Myocyte (in vitro differentiated cells): Measurements from ENCODE around the gene MRGPRG. TPM values are rescaled to one million over a fixed set of nuclear protein-coding genes. Genes with fewer than 3 reads are reported as not detected.

Experiments used
- DNase-seq: peaks from one replicate; pipeline ENCODE4 v3.0.0-alpha.2; 2012; ENCODE audit warnings: low read depth
- total RNA-seq: library from RNA; depleted of rRNA; stranded (reverse); fragments of >200 nt; gene quantifications from 2 replicates; pipeline ENCODE4 v1.2.3, GENCODE V29; 2014

MRGPRG gene
- total RNA-seq, 1 donor from 2014 or later: not detected

DNA sequence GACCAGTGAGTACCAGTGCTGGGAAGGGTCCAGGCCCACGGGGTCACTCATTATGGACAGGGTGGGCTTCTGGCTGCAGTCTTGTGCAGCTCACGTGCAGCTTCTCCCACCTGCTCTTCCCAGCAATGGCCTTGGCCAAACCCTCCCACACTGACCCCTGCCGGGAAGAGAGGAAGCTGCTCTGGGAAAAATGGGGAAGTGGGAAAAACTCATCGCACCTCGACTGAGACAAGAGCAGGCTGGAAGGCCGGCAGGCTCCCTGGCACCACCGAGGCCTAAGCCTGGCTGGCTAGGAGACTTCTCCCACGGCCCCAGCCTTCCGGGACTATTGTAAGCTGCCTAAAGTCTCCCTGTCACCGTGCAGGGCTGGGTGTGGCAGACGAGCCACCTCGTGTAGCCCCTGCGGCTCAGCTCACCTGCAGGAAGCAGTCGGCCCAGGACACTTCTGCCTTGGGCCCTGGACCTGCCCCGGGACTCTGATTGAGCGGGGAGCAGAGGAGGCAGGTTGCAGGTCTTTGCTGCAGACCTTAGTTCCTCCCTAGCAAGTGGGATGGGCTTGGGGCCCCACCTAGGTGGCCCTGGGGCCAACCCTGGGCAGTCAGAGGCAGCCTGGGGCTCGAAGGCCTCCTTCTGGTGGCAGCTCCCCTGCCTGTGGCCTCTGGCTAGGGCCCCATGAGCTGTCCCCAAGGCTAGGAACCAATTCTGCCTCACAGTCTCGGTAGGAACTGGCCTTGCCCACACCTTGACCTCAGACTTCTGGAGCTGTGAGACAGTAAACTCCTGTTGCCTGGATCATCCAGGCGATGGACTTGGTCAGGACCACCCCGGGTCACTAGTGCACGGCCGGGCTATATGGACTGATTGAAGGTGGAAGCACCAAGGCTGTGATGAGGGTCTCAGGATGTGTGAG lies 23.1 kb downstream of the MRGPRG start:
- DNase-seq: peak; percentile 43

DNA sequence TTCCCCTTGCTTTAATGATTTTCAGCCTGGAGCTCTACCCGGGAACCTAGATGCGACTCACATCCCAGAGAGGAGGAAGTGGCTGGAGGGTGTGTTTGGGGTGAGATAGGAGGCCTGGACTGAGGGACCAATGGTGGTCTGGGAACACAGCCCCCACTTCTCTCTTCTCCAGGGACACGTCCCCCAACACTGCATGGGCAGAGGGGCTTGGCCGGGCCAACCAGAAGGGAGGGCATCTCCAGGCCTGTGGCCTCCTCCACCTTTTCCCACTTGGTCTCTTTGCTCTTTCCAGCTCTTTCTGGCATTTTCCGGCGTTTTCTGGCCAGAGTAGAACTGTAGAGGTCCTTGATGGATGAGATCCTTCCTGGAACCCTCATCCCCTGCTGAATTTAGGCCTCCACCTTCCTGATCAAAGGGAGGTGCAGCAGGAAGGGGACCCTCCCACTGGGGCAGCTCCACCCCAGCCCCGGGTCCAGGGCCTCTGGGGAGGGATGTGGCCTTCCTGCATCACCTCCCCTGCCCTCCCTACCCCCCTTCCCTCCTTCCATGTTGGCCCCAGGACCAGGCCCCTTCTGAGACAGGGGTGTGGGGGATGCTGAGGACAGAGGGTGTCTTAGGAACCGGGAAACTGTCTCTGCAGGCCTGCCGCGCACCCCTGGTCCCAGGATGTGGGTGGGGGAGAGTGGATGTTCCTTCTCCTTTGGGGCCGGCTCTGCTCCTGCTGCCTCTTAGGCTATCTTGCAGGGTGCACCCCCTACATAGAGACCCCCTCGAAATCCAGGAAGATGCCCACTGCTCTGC lies 24.4 kb downstream of the MRGPRG start:
- no peak for DNase-seq

DNA sequence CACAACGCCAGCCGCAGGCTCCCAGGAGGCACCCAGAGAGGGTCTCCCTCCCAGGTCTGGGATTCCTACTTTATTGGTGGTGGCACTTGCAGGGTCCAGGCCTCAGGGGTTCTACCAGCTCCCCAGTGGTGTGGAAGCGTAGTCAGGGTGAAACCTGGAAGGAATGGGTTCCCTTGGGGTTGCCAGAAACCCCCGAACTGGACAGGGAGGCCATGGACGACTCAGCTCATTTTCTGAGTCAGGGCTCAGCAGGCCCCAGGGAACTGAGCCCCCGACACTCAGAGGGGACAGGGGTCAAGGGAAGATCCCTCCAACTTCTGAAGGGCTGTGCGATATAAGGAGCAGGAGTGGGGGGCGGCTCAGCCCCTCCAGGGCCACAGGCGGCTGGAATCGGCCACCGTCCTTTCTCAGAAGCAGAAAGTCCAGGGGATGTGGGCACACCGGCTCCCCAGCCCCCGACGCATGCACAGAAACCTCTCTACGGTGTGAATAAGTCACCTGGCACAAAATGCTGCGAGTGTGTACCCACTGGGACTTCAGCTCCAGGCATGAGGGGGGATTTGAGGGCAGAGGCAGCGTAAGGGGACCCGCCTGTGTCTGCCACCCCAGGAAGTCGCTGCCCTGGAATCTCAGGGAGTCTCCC lies 25.1 kb downstream of the MRGPRG start:
- no peak for DNase-seq

DNA sequence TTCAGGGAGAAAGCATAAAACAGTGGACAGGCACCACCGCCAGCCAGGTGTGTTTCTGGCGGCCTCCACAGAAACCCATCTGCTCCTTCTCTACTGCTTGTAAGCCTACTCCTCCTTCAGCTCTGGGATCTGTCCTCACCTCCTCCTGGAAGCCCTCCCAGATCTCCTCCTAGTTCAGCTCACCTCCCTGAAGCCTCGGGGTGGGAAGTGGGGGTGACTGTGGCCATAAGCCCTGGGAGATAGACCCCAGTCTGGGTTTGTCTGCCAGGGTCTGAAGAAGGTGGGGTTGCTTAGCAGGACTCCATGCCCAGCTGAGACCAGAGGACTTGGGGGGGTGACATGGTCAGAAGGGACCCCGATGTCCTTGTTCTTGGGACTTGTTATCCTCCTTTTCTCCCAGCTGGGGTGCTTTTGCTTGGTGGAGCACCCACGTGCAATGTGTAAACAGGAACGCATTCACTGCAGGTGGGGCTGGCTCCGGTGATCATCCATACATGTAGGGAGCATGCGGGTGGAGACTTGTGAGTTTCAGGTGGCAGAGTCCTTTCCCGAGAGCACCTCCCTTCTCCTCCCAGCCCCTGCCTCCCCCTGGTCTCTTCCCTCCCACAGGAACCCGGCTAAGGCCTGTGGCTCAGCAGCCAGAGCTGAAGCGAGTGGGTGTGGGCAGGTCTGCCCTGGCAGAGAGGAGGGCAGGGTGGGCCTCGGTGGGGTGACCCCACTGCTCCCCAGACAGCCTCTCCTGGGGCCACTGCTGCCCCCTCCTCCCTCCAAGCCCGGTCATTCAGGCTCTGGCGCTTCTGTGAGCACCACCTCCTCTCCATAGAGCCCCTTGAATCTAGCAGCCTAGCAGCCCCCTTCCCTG lies 25.9 kb downstream of the MRGPRG start:
- DNase-seq: no peak

DNA sequence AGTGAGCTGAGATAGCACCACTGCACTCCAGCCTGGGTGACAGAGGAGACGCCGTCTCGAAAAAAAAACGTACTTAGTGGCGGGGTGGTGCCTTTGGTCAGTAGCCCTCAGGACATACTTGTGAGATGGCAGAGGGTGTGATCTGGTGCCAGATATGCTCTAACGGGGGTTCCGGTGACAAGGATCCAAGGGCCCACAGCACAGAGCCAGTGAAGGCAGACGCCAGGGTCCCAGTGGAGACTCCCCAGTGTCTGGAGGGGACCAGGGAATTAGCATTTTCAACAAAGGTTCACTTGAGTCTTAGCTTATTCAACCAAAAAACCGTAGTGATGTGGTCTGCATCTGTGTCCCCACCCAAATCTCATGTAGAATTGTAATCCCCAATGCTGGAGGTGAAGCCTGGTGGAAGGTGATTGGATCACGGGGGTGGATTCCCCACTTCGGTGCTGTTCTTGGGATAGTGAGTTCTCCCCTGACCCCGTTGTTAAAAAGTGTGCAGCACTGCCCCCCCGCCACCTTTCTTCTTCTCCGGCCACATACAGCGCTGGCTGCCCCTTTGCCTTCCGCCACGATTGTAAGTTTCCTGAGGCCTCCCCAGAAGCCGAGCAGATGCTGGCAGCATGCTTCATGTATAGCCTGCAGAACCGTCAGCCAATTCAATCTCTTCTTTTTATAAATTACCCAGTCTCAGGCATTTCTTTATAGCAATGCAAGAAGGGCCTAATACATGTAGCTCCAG lies 26.9 kb downstream of the MRGPRG start:
- DNase-seq: no peak

DNA sequence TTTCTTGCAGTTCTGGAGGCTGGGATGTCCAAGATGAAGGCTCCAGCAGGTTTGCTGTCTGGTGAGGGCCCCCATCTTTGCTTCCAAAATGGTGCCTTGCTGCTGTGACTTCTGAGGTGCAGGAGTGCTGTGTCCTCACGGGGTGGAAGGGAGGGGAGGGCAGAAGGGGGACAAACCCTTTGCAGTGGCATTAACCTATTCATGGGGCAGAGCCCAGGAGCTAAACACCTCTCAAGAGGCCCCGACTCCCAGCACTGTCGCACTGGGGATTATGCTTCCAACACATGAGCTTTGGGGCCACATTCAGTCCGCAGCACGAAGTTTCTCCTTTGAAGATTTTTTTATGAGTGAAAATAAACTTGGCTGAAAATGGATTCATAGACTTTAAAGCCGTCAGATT lies 28.0 kb downstream of the MRGPRG start:
- DNase-seq: no peak

DNA sequence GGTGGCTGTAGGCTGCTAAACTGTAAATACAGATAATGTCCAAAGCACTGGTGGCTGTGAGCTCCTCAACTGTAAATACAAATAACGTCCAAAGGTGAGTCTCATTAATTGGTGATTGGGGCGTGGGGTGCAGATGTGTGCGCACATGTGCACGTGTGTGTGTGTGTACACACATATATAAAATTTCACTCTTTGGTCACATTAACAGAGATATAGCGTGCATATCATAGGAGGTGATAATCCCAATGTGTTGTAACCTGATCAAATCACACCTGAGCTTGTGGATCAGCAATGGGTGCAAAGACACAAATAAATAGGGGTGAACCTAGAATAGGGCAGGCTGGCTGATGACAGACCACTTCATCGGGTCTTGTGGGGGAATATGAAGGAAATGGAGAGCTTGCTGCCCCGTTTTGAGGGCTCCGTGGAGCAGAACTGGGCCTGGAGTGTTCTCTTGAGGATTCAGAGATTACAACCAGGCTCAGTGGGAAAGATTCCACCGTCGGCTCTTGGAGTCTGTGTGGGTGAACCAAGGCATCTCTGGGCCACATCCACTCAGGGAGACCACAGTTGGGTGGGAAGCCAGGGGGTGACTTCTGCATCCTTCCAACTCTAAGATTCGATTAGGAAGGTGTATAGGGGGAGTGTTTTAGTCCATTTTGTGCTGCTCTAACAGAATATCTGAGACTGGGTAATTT lies 28.6 kb downstream of the MRGPRG start:
- no peak for DNase-seq

DNA sequence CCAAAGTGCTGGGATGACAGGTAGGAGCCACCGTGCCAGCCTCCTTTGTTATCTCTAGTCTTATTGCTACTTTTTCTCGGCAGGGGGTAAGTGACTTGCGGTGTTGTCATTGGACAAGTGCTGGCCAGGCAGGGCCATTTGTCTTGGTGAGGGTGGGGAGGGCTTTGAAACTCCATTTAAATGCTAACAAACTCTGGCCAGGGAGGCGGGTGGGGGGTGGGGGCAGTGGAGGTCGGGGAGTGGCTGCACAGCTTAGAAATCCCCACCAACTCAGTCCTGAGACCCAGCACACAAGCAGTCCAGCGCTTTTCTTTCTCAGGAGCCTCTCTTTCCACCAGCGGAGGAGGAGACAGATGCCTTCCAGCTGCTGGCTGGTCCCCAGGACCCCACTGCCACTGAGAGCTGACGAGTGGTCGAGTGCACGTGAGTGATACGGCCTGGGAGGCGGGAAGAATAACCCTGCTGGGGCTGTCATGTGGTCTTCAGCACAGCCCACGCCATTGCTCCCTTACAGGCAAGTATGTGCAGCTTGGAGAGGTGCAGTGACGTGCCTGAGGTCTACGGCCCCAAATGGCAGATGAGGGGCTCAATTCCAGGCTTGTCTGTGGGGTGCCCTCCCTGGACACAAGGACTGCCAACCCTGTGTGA lies 29.3 kb downstream of the MRGPRG start:
- DNase-seq: no peak

DNA sequence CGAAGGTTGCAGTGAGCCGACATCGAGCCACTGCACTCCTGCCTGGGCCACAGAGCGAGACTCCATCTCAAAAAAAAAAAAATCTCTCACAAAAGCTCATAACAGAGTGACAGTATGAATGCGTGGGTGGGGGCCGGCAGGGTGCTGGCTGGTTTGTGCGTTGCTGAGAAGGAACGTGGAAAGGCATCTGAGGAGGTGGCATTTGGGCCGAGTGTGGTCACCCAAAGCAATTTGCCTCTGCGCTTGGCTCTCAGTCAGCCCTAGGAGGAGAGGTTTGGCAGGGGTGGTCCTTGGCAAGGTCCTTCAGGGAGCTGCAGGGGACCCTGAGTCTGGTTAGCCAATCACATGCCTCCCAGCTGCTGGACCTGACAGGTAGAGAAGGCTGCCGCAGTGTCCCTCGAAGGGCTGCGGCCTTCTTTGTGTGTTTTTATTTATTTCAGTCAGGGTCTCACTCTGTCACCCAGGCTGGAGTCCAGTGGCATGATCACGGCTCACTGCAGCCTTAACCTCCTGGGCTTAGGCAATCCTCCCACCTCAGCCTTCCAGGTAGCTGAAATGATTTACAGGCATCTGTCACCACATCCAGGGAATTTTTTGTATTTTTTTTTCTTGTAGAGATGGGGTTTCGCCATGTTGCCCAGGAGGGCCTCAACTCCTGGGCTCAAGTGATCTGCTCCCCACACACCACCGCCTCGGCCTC lies 30.0 kb downstream of the MRGPRG start:
- DNase-seq: no peak

DNA sequence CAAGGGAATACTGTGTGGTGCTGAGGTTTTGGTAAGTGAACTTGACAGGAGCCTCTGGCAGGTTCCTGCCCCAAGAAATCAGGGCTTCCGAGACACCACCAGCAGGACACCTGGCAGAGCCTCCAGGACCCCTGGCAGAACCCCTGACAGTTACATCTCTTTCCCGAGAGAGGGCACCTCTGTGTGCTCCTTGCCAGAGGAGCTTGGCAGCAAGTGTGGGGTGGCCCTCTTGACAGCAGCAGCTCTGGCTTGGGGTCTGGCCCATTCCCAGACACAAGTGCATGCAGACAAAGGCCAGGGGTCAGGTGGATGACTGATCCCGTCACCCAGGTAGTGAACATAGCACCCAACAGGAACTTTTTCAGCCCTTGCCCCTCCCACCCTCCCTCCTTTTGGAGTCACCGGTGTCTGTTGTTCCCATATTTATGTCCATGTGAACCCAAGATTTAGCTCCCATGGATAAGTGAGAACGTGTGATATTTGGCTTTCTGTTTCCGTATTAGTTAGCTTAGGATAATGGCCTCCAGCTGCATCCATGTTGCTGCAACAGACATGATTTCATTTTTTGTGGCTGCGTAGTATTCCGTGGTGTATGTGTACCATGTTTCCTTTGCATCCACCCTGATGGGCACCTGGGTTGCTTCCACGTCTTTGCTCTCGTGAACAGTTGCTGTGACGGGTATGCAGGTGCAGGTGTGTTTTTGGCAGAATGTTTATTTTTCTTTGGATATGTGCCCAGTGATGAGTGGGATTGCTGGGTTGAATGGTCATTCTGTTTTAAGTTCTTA lies 32.3 kb downstream of the MRGPRG start:
- no peak for DNase-seq

DNA sequence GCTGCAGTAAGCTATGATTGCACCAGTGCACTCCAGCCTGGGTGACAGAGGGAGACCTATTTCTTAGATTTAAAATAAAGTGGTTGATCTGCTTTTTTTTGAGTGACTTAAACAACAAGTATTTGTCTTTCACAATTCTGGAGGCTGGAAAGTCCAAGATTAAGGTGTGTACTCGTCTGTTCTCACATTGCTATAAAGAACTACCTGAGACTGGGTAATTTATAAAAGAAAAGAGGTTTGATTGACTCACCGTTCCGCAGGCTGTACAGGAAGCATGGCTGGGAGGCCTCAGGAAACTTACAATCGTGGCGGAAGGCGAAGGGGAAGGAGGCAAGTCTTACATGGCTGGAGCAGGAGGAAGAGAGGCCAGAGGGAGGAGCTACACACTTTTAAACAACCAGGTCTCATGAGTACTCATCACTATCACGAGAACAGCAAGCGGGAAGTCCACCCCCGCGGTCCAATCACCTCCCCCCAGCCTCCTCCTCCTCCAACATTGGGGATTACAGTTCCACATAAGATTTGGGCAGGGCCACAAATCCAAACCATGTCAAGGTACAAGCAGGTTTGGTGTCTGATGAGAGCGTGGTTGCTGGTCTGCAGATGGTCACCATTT lies 33.8 kb downstream of the MRGPRG start:
- DNase-seq: no peak

DNA sequence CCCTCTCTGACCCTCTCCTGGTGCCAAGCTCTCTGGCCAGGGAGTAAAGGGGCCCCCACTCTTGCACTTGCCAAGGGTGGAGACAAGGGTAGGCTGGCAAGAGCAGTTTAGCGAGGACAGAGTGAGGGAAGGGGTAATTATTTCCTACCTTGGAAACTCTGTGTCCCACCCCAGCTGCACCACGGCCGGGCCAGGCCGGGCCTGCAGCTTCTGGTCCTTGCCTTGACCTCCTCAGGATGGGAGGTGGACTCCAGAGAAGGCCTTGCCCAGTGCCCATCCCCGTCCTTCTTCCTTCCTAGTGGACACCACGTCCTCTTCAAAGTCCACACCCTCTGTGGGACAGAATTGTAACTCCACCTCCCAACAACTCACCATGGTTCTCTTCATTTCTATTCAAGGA lies 35.1 kb downstream of the MRGPRG start:
- DNase-seq: no peak

DNA sequence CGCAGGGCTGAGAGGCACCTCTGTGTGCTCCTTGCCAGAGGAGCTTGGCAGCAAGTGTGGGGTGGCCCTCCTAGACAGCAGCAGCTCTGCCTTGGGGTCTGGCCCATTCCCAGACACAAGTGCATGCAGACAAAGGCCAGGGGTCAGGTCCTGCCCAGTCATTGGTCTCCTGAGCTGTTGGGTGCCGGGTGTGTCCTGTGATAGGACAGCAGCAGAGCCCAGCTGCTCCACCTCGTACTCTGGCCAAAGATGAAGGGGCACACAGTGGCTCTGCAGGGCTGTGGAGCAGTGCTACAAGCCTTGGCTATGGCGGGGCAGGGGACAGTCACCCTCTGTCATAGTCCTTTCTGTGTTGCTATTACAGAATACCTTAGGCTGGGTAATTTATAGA lies 36.2 kb downstream of the MRGPRG start:
- no peak for DNase-seq

DNA sequence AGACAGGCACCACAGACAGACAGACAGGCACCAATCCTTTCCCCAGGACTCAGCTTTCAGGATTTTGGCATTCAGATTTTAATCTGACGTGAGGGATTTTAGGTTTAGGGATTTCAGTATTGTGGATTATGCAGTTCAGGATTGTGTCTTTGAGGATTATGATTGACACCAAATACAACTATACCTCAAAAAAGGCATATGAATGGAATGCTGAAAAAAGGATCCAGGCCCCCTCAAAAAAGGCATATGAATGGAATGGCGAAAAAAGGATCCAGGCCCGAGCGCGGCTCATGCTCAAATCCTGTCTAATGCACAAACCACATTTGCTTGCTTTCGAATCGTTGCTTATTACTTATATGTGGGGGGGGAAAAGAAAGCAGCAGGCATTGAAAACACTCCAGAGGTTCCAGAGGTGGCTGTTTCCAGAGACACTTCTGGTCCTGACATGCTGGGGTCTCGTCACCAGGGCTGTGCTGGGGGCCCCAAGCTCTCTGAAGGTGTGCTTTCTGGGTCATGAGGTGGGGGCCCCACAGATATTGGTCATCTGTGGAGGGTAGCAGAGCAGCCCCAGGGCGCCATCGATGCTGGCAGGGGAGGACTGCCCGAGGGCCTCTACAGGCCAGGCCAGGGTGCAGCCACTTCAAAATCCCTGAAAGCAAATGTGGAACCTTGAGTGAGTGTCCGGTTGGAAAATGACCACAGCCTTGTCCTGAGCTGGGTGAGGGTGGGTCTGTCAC lies 36.7 kb downstream of the MRGPRG start:
- DNase-seq: no peak

DNA sequence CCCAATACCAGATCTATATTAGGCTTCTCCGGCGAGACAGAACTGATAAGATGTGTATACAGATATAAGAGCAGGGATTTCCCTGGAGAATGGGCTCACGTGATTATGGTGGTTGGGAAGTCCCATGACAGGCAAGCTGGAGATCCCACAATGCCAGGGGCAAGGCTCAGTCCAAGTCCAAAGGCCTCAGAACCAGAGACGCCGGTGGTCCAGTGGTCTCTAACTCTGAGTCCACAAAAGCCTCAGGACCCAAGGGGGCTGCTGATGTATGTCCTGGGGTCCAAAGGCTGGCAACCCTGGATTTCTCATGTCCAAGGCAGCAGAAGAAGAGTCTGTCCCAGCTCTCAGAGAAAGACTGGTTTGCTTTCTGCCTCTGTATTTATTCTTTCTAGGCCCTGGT lies 37.7 kb downstream of the MRGPRG start:
- no peak for DNase-seq

DNA sequence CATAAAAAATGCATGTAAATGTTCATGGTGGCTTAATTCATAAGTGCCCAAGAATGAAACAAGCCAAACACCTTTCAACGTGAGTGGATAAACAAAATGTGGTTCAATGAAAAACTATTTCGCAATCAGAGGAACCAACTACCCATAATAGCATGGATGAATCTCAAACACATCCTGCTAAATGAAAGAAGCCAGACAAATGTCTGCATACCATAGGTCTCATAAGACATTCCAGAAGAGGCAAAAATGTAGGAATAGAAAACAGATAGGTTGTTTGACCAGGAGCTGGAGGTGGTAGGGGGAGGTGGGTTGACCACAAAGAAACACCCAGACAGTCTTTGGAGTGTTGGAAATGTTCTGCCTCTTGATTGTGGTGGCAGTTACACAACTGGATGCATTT lies 40.3 kb downstream of the MRGPRG start:
- no peak for DNase-seq

DNA sequence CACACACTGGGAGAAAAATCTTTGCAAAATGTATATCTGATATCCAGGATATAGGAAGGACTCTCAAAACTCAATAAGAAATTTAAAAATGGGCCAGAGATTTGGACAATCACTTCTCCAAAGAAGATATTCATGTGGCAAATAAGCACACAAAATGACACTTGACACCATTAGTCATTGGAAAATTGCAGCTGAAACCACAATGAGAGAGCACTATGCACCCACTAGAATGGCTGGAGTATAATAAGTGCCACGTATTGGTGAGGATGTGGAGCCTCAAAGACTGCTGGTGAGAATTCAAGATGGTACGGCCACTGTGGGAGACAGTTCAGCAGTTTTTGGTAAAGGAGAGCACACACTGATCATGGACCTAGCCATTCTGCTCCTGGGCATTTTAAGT lies 40.7 kb downstream of the MRGPRG start:
- DNase-seq: peak; percentile 87
